HG03103 (cell line): ENCODE measurements around the gene RAB28.

ENCODE experiments used
- ATAC-seq: cut with Tn5 transposase; IDR thresholded peaks from one replicate; pipeline ENCODE4 v1.9.1; 2021; ENCODE audit warnings: low read depth; ENCODE audit not compliant: unreplicated experiment

The RAB28 gene

DNA sequence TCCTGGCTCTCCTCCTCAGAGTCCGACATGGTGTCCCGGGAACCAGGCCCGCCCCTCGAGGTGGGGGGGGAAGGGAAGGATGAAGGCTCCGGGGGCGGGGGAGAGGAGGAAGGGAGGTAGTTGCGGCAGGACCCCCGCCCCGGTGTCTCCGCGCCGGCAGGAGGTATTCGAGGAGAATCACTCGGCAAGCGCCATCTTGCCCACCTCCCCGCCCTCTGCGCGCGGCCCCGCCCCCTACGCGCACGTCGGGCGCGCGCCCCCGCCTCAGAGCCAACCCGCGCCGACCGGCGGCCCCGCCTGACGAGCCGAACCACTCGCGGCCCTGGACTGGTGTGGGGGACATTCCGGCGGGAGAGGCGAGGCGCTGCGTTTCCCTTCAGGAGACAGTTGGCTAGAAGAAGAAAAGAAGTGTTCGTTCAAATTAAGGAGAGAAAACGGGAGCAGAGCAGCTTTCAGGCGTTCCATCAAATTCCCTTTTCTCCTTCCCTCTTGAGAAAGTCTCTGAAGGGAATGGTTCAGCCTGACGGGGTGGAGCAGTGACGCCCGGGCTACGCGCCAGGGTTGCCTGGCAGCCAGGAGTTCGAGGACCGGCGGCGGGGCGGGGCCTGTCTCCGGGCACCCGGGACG is at the start of gene RAB28:
RAB28 (minus strand) TSS at position 219 of the 627 bp plus-strand sequence.
- ATAC-seq: peak; percentile 92

DNA sequence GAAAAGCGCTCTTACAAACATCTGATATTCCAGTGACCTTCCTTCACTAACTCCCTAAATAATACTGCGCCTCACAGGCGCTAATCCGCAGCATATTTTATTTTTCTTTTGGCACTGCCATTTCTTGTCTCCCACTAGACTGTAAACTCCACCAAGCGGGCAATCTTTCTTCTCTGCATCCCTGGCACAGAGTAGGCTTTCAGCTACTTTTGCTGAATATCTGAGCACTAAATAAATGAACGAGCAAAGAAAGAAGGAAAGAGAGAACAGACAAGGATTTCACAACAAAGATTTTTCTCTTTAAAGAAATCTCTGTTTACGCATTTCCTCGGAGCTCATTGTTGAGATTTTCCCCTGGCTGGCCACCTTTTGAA is 47.5 kb upstream of the RAB28 start:
- no peak for ATAC-seq

DNA sequence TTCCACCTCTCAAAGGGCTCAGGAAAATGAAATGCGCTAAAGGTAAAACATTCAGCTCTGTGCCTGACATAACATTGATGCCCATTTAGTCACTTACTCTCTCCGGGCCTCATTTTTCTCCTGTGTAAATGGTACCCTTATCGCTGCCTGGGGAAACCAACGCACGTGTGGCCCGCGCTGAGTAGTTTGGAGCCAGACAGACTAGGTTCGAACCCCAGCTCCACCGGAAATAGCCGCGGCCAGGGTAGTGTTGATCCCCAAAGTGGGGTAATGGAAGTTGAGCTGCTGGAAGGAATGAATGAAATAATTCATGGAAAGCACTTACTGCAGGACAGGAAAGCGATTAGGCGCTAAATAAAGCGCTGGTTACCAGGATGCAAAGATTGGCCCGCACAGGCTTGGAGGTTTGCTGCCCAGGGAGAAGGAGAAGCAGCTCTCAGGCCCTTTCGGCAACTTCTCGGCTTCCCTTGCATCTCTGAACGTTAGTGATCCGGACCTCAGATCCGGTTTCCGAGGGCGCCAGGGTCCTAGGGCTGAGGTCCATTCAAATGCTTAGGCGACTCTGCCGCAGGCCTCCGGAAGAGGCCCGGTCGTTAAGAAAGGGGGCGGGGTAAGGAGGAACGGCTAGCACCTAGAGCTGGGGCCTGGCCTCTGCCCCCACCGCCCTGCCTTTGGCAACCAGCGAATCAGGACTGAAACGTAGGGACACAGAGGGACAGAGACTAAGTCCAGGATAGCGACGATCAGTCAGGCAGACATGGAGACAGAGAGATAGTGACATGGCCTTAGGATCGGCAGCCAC is 46.9 kb upstream of the RAB28 start:
- no peak for ATAC-seq

DNA sequence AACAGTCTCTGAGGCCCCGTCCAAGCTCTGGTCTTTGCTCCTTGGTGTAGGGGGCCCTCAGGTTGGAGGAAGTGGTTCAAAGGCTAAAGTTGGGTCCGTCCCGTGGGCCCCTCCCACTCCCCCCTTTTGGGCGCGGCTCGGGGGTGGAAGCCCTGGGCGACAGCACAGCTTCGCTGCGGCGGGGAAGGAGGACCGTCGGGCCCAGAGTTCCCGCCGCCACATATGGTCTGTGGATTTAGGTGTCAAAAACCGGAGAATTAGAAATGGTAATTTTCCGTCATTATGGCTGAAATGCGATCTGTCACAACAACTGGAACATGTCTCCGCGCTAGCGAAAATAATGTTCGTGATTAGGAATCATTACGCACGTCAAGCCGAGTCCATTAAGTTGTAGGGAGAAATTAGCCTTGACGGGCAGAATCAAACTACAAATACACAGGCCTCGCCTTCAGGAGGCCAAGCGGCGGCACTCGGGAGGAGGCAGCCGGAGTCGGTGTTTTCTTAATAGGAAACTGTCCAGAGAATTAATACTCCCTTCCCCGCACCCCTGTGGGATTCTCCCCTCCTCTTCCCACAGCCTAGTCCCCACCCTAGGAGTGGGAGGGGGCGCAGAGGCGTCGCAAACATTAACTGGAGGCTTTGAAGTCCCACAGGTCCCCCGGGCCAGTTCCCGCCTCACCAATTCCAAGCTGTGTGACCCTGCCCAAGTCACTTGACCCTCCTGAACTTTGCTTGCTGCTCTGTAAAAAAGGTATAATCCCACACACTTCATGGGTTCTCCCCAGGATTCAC is 45.2 kb upstream of the RAB28 start:
- ATAC-seq: no peak

DNA sequence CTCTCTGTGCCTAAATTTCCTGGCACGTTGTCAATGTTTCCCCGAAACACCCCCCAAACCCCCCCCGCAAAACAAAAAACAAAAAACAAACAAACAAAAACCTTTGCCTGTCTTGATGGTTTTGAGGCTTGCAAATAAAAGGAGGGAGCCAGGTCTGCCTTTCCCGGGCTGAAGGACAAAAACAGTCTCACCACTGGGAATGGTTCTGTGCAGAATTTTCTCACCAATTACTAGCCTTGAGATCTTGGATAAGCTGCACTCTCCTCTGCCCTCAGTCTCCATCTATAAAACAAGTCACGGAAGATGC is 44.6 kb upstream of the RAB28 start:
- ATAC-seq: no peak

DNA sequence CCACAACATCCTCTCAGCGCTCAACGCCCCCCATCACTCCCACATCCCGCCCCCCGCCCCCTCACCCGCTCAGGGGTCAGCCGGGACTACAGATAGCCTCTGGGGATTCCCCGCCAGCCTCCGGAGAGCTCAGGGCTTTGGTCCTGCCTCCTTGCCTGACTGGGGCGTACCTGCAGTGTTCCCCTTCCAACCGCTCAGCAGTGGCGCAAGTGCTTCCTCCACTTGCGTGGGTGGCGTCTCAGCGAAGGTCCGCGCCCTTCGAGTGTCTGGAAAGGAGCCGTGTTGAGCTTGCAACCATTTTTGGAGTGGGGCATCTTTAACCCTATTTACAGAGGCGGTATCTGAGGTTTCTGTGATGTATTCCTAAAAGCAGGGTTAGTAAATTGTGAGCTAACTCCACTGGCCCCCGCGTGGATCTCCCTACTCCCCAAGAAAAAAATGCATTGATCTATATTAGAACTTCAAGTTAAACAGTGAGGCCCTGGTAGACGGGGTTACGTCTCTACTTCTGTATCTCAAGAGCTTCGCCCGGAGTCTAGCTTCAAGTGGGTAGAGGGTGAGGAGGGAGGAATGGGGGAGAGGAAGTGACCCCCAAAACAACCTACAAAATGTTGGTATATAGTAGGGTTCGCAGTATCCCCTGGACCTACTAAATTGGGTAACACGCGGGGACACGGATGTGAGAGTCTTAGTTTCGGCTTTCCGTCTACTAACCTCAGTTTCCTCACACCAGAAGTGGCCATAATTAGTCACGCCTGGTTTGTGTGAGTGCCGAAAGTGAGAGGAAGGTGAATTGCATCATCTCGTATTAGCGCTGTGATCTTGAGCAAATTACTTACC is 44.1 kb upstream of the RAB28 start:
- peak; percentile 85 for ATAC-seq

DNA sequence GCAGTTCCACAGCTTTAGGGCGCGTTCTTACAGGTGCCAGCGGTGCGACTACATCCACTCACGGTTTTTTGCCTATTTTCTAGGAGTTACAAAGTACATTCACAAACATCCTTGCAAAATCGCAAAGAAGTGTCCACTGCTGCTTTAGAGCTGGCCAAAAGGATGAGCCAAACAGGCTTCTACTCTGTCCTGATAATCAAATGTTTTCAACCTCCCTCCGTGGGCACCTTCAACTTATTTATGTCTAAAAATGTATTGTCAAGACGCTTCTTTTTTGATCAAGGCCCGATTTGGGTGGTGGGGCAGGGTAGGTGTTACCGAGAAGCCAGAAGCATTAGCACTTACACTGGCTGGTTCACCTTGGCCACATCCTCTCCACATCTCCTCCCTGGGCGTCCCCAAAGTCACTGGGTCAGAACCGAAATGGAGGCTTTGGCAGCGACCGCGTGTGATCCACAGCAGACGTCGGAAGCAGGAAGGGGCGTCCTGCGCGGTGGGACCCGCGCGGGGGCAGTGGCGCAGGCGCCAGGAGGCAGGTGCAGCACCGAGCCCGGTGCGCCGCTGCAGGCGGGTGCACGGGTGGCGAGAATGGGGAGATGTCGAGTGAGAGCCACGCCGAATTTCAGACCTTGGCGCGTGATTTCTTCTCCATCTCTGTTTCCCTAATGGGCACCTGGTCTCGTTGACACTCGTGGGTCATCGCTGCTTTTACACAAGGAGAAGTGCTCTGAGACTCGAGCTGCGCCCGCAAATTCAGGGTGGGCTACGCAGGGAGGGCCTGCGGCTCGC is 43.2 kb upstream of the RAB28 start:
- ATAC-seq: no peak

DNA sequence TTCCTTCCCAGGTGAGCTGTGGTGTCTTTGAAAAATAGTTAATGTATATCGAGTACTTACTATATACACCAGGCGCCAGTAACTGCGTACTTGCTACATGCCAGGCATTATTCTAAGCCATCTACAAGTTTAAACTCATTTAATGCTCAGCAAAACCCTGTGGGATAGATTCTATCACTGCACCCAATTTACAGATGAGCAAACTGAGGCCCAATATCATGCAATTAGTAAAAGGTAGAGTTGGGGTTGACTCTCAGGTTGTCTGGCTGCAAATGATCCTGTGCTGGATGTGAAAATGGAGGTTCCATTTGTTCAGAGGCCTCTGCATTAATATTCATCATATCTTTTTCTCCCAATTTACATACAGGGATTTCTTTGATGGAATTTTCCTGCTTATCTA is 42.5 kb upstream of the RAB28 start:
- no peak for ATAC-seq

DNA sequence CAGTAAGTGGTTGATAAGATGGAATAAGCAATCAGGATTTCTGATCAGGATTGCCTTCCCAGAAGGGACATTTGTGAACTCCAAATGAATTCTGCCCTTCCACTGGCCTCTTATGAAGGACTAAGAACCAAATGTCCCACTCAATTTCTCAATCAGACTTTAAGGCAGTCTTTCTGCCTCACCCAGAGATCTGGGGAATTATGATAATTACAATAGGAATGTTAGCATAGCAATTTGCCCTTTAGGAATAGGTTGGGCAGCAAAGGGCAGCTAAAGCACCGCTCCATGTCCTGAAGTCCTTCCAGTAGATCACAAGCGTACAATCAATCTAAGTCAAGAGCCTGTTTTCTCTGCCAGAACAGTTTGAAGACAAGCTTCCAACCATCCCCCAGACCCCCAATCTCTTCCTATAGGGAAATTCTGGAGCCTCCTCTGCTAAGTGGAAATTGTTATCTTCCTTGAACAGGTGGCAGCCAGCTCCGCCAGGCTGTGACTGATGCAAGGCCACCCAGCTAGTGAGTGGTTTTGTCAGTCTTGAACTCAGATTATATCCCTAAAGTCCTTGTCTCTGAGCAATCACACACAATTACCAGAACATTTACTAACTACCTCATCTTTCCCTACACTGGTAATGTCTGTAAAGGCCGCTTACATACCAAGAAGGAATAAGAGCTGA is 41.6 kb upstream of the RAB28 start:
- no peak for ATAC-seq

DNA sequence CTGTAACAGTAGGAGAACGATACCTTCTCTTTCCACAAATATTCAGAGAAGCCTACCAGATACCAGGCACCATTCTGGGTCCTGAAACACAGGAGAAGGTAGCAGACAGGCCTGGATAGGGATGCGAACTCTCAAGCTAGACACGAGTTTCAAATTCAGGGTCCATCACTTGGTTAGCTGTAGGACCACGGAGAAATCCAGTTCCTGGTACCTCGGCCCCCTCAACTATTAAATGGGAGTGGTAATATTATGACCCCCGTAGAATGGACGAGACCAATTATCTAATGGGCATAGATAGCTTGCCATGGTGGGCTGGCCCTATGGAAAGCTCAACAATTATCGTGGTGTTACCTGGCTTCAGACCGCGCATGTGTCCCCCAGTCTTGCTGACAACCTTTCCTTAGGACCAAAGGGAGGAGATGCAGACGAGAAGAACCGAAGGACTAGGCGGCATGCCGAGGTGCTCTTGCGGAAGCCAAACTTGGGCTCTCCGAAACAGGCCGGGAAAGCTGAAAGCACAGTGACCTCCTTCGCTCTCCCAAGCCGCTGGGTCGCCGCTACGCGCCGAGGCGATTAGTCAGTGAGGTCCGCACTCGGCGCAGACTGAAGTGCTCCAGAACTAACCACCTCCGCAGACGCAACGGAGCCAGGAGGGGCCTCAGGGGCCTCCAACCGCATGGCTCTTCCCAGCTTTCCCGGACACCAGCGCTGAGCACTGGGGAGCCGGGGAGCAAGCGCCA is 40.5 kb upstream of the RAB28 start:
- ATAC-seq: no peak

DNA sequence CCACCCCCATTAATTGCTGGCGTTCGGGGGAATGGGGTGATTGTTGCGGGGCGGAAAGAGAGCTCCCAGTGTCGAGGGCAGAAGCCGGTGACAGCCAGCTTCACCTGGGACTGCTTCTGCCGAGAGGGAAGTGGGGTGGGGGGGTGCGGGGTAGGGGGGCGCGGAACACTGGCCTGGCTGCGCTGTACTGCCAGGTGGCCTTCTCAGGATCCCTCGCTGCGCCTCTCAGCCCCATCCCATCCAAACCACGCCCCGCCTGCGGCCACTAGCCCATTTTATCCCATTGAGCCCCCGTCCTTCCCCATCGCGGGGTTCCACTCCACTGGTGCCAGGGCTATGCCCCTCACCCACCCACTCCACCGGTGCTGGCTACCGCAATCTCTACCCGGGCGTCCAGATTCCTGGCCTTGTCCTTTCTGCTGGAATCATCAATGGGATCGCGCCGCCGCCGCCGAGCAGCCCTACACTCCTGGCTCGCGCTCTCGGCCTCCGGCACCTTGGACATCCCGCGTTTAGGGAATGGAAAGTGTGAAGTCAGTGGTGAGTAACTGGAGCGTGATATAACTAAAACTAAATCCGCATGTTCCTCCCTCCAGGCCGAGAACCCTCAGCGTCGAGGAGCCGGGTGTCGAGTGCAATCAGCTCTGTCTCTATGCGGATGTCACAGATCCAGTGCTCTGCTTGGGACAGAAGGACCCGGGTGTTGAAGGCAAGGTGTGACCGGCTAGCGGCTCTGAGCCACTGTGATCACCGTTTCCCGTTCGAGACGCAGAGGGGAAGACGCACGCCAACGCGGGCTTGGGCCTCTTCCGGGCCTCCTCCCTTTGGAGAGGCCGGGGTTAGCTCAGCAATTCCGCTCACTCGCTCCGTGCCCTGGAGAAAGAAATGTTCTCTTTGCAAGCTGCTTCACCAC is 39.7 kb upstream of the RAB28 start:
- ATAC-seq: no peak

DNA sequence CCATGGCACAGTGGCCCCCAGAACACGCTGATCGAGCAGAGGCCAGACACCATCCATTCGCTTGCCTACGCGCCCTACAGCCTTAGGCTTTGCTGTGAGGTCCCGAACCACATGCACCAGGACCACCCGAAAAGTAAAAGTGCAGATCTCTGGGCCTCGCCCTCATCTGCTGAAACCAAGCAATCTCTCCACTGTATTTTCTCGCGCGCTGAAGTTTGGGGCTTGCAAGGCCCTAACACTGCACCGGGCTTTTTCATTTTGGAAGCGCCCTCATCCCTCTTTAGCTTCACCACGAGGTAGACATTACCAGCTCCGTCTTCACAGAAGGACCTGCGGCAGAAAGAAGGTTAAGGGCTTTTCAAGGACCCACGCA is 39.0 kb upstream of the RAB28 start:
- ATAC-seq: no peak

DNA sequence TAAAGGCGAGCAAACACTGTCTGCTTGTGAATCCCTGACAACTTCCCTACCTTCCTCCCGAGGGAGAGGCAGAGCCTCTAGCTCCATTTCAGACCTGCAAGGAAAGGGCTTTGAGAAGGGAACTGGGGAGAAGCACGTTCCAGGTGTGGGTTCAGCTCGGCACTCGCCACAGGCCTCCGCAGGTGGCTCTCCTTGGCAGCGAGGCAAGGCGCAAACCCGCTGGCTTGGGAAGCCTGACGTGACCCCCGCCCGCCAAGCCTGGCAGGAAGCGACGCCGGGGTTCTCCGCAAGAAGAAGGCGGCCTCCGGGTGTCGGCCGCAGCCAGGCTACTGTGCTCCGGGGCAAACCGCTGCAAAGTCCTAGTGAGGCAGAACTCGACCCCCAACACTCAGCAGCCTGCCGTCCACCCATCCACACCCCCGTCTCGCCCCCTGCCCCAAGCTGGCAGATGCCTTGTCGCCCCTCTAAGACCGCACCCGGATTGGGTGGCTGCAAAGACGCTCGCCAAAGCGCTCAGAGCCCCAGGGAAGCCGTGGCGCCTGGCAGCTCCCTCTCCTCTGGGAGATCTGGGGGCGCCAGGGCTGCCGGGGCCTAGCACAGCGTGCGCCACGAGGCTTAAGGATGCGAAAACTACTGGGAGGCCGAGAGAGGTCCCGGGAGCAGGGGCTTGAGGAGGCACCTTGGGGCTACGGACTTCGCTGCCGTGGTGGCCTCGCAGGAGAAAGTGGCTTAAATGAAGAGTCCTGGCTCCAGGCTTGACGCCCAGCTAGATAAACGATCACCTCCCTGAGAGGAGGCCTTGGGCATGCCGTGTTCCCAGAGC is 38.4 kb upstream of the RAB28 start:
- no peak for ATAC-seq

DNA sequence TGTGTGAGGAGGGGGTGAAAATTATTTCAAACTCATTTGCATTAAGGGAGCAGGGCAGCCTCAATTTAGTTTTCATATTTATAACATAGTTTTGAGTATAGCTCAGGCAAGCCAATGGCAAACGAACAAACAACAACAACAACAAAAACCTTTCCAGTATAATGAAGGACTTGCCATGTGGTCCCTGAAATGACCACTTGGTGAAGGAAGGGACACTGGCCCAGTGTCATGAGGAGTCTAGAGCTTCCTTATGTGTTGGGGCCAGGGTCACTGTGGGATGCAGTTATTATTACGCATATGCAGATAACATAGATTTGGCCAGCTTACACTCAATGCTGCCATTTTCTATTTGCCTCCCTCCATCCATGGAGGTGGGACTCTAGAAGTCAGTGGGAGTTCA is 36.9 kb upstream of the RAB28 start:
- ATAC-seq: no peak

DNA sequence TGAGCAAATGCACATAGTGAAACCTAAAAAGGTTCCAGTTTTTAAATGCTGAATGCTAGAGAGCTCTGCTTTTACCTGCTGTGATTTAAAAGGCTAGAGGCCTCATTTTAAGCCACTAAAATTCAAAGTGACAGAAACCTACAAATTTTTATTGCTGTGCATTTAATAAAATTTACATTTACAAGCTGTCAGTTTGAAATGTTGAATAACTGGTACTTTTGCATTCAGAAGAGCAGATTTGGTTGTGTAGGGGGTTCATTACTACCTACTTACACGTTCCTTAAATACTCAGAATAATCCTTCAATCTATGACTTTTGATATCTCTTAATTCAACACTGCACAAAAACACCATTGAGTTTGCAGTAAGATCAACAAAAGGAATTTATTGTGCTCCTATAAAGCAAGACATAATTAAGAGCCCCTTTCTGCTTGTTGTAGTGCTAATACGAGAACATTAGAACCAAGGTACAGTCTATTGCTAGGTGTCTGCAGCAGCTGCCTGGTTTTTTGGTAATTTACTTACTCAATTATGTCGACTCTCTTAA is 32.2 kb upstream of the RAB28 start:
- no peak for ATAC-seq

DNA sequence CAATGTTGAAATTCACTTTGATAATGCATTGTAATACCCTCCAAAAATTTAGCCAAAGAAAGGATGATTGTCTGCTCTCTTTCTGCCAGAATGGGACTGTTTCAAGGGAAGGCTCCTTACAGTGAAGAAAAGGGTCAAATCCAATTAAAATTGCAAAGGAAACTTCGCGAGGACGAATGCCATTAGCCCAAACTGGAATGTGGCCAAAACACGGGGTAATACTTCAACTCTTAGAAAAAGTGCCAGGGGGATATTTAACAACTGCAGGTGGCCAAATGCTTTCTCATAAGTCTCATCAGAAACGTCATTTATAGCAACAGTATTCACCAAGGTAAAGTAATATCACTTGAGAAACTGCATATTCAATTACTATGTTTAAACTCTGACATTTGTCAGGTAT is 31.1 kb upstream of the RAB28 start:
- ATAC-seq: no peak

DNA sequence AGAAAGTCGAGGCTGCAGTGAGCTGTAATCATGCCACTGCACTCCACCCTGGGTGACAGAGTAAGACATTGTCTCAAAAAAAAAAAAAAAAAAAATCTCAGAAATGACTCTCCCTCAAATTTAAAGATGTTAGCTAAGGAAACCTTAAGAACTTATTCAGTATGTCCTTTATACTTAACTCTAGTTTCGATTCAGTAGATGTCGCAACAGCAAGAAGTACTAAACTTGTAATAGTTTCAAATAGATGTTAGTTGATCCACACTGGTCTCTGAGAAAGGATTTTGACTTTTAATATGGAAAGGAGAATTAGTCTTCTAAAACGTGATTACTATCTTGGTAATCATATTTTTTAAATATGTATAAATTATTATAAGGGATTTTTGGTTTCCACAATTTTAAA is 30.6 kb upstream of the RAB28 start:
- ATAC-seq: no peak
